Panc1 (cell line): ENCODE data around the gene CAMSAP3. TPM values are rescaled to one million over a fixed set of nuclear protein-coding genes. Genes with fewer than 3 reads are reported as not detected.

Experiments used
- ATAC-seq: fragments of 200-7000 bp; cut with Tn5 transposase; 2 replicates; pipeline ENCODE4 v1.9.1; 2020; ENCODE audit warnings: mild to moderate bottlenecking, moderate library complexity
- BruUV-seq: library from RNA; stranded (reverse); fragments of 400-500 nt; replicated peaks from 2 replicates; lab custom pipeline; 2021; lab: Mats Ljungman, UMichigan
- CTCF ChIA-PET: fragments of 300-600 bp; sonication (Branson Sonifier 250); formaldehyde crosslinking; loops from one replicate; lab custom pipeline; 2022; ENCODE audit warnings: antibody characterized with exemption; lab: Charles Lee
- POLR2A ChIA-PET: fragments of 300-600 bp; sonication (Branson Sonifier 250); formaldehyde crosslinking; loops from one replicate; lab custom pipeline; 2022; ENCODE audit warnings: antibody characterized with exemption; lab: Charles Lee
- DNase-seq: peaks from one replicate; pipeline ENCODE4 v3.0.0-alpha.2; 2010; ENCODE audit warnings: low read depth, low spot score
- H3K27ac ChIP-seq: 2 replicates; pipeline ENCODE4 v1.5.1; 2011; ENCODE audit warnings: mild to moderate bottlenecking, low read length, inconsistent platforms
- H3K27me3 ChIP-seq: fragments of 200-500 bp; sonication (Bioruptor generic); 2 replicates; pipeline ENCODE4 v1.6.0; 2014; ENCODE audit warnings: low read length, inconsistent platforms; ENCODE audit not compliant: control insufficient read depth, insufficient read depth
- H3K36me3 ChIP-seq: fragments of 200-500 bp; sonication (Bioruptor generic); 2 replicates; pipeline ENCODE4 v1.5.1; 2014; ENCODE audit warnings: inconsistent platforms, mild to moderate bottlenecking, low read length, moderate library complexity; ENCODE audit not compliant: control insufficient read depth, insufficient read depth
- H3K4me1 ChIP-seq: 2 replicates; pipeline ENCODE4 v1.5.1; 2011; ENCODE audit warnings: inconsistent platforms, mild to moderate bottlenecking, low read length, moderate library complexity; ENCODE audit not compliant: control insufficient read depth, insufficient read depth
- H3K4me3 ChIP-seq, 2 experiments: 2 replicates each; pipeline ENCODE4 v1.5.1; 2011 to 2012; ENCODE audit warnings: low read depth in 2 of 2, low read length in 2 of 2, mild to moderate bottlenecking in 2 of 2, inconsistent platforms in 1 of 2, moderate library complexity in 1 of 2
- H3K9me3 ChIP-seq: fragments of 200-500 bp; sonication (Bioruptor generic); 2 replicates; pipeline ENCODE4 v1.5.1; 2014; ENCODE audit warnings: low read depth, mild to moderate bottlenecking, inconsistent platforms, low read length, moderate library complexity; ENCODE audit not compliant: control insufficient read depth, insufficient read depth
- POLR2AphosphoS5 ChIP-seq: IDR thresholded peaks from 2 replicates; pipeline ENCODE4 v1.6.1; 2012; ENCODE audit warnings: mild to moderate bottlenecking, low read depth, low read length, moderate library complexity
- SIN3A ChIP-seq: IDR thresholded peaks from 2 replicates; pipeline ENCODE4 v1.6.1; 2012; ENCODE audit warnings: low read depth, mild to moderate bottlenecking, low read length, moderate library complexity, borderline replicate concordance; ENCODE audit not compliant: insufficient read depth
- TCF7L2 ChIP-seq: IDR thresholded peaks from 2 replicates; pipeline ENCODE4 v1.6.1; 2011; ENCODE audit warnings: mild to moderate bottlenecking, low read depth, low read length, inconsistent platforms
- in situ Hi-C: cut with HindIII; loops from 2 replicates; pipeline ENCODE4 v1.10.0; 2016; ENCODE audit warnings: low sequenced_read_pairs, low pct_unique_long_range_greater_than_20kb
- intact Hi-C: fragments of 100-400 bp; cut with micrococcal nuclease; formaldehyde crosslinking; loops from one replicate; pipeline ENCODE4 v1.10.0; 2022; ENCODE audit not compliant: unreplicated experiment
- total RNA-seq: library from RNA; stranded (reverse); gene quantifications from one replicate; pipeline ENCODE4 v1.2.1, GENCODE V29; 2021; ENCODE audit not compliant: unreplicated experiment
- TF ChIP-seq, protein P1 (sequence below), 2 experiments: IDR thresholded peaks; 2 replicates each; pipeline ENCODE4 v1.6.1; 2011 to 2012; ENCODE audit warnings: low read depth in 2 of 2, control low read depth in 1 of 2, low read length in 1 of 2, mild to moderate bottlenecking in 1 of 2, moderate library complexity in 1 of 2; ENCODE audit not compliant: insufficient read depth in 1 of 2
- TF ChIP-seq, protein P2 (sequence below): fragments of 450-650 bp; IDR thresholded peaks from 2 replicates; pipeline ENCODE4 v1.5.1; 2017; ENCODE audit warnings: mild to moderate bottlenecking

Gene CAMSAP3
- total RNA-seq, 1 experiment from 2014 or later, result 1.7 TPM

DNA sequence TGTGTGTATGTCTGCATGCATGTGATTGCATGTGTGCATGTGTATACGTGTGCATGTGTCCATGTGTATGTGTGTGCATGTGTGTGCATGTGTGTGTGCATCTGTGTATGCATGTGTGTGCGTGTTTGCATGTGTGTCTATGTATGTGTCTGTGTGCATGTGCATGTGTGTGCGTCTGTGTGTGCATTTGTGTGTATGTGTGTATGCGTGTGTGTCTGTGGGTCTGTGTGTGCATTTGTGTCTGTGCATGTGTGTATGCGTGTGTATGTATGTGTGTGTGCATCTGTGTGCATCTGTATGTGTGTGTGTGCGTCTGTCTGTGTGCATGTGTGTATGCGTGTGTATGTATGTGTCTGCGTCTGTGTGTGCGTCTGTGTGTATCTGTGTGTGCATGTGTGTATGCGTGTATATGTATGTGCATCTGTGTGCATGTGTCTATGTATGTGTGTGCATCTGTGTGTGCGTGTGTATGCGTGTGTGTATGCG lies 44.2 kb downstream of the CAMSAP3 start:
- in situ Hi-C loops, result no loop called here
- Histone ChIP-seq H3K27ac (no peak overlapping the region), H3K4me1 (no peaks in the 10 kb centered on the region; the same call in 1 of the 2 replicates), H3K9me3 (no peaks in the 10 kb centered on the region), H3K4me3 (no peak overlapping the region), H3K27me3 (no peaks in the 10 kb centered on the region), H3K36me3 (no peaks in the 10 kb centered on the region)
- CTCF ChIA-PET, result no interaction called here
- intact Hi-C loops, result no loop called here
- no peak for ATAC-seq
- no TSS peak for BruUV-seq
- POLR2A ChIA-PET, result interaction anchor here (0.6 kb wide), 1 partner anchor 17 kb away, joined by 3 read pairs; no protein-coding TSS in a partner anchor
- TF ChIP-seq SIN3A (no peak), POLR2AphosphoS5 (no peak), TCF7L2 (no peak)
- TF ChIP-seq, protein P1, sequence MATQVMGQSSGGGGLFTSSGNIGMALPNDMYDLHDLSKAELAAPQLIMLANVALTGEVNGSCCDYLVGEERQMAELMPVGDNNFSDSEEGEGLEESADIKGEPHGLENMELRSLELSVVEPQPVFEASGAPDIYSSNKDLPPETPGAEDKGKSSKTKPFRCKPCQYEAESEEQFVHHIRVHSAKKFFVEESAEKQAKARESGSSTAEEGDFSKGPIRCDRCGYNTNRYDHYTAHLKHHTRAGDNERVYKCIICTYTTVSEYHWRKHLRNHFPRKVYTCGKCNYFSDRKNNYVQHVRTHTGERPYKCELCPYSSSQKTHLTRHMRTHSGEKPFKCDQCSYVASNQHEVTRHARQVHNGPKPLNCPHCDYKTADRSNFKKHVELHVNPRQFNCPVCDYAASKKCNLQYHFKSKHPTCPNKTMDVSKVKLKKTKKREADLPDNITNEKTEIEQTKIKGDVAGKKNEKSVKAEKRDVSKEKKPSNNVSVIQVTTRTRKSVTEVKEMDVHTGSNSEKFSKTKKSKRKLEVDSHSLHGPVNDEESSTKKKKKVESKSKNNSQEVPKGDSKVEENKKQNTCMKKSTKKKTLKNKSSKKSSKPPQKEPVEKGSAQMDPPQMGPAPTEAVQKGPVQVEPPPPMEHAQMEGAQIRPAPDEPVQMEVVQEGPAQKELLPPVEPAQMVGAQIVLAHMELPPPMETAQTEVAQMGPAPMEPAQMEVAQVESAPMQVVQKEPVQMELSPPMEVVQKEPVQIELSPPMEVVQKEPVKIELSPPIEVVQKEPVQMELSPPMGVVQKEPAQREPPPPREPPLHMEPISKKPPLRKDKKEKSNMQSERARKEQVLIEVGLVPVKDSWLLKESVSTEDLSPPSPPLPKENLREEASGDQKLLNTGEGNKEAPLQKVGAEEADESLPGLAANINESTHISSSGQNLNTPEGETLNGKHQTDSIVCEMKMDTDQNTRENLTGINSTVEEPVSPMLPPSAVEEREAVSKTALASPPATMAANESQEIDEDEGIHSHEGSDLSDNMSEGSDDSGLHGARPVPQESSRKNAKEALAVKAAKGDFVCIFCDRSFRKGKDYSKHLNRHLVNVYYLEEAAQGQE (IDR thresholded peaks at IDR 0.05; ENCODE audit: insufficient read depth in 1 of 2, low read depth in 2 of 2, low read length in 1 of 2), result no peak
- TF ChIP-seq, protein P2, sequence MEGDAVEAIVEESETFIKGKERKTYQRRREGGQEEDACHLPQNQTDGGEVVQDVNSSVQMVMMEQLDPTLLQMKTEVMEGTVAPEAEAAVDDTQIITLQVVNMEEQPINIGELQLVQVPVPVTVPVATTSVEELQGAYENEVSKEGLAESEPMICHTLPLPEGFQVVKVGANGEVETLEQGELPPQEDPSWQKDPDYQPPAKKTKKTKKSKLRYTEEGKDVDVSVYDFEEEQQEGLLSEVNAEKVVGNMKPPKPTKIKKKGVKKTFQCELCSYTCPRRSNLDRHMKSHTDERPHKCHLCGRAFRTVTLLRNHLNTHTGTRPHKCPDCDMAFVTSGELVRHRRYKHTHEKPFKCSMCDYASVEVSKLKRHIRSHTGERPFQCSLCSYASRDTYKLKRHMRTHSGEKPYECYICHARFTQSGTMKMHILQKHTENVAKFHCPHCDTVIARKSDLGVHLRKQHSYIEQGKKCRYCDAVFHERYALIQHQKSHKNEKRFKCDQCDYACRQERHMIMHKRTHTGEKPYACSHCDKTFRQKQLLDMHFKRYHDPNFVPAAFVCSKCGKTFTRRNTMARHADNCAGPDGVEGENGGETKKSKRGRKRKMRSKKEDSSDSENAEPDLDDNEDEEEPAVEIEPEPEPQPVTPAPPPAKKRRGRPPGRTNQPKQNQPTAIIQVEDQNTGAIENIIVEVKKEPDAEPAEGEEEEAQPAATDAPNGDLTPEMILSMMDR, result no peak
- DNase-seq, result no peak

DNA sequence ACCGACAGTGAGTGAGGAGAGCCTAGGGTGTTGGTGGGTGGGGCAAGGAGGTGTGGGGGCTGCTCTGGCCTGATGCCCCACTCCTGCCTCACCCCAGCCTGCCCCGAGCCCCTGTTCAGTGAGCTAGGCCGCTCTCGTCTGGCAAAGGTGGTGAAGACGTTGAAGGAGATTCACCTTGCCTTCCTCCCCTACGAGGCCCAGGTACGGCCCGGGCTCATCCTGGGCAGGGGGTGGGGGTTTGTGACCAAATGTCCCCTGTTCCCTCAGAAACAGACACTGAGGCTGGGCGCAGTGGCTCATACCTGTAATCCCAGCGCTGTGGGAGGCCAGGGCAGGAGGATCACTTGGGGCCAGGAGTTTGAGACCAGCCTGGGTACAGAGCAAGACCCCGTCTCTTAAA lies 45.1 kb downstream of the CAMSAP3 start:
- Histone ChIP-seq H3K4me3 (no peak overlapping the region), H3K4me1 (no peaks in the 10 kb centered on the region; the same call in 1 of the 2 replicates), H3K27ac (no peak overlapping the region), H3K36me3 (no peaks in the 10 kb centered on the region), H3K27me3 (no peaks in the 10 kb centered on the region), H3K9me3 (no peaks in the 10 kb centered on the region)
- intact Hi-C loops, result no loop called here
- DNase-seq, result no peak
- ChIA-PET CTCF (interaction anchor here (0.7 kb wide), 1 partner anchor 73 kb away, joined by 3 read pairs; no protein-coding TSS in a partner anchor), POLR2A (no interaction called here)
- no peak for TF ChIP-seq POLR2AphosphoS5
- TF ChIP-seq SIN3A, result no peak
- TF ChIP-seq, protein P2, result no peak
- TF ChIP-seq, protein P1 (IDR thresholded peaks at IDR 0.05; ENCODE audit: insufficient read depth in 1 of 2, low read depth in 2 of 2, low read length in 1 of 2), result no peak
- TF ChIP-seq TCF7L2, result no peak
- no peak for ATAC-seq
- in situ Hi-C loops, result no loop called here
- BruUV-seq, result no TSS peak
